ENCODE measurements around the gene PTMA. TPM values are rescaled to one million over a fixed set of nuclear protein-coding genes. Genes with fewer than 3 reads are reported as not detected.

PTMA gene
- total RNA-seq, 1 experiment from 2014 or later, result 2,752 TPM

DNA sequence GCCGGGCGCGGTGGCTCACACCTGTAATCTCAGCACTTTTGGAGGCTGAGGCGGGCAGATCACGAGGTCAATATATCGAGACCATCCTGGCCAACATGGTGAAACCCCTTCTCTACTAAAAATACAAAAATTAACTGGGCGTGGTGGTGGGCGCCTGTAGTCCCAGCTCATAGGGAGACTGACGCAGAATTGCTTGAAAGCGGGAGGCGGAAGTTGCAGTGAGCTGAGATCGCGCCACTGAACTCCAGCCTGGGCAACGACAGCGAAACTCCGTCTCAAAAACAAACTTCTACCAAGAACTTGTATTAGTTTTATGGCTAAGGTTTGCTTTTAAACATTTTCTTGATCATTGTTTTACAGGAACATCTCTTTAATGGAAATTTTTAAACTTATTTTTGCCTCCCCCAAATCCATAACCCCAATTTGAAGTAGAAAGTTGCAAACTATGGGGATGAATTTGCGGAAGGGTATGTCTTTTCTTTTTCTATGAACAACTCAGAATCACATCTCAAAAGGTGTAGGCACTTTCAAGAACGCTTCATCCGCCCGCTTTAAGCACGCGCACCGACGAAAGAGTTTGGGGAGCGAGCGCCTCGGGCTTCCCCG lies 46.8 kb upstream of the PTMA start (continued):
- TF ChIP-seq EZH2phosphoT487 (IDR thresholded peaks at IDR 0.05; ENCODE audit: borderline replicate concordance), result no peak
- TF ChIP-seq CEBPB (IDR thresholded peaks at IDR 0.05; ENCODE audit: low read depth), result no peak
- no peak for TF ChIP-seq JUND (IDR thresholded peaks at IDR 0.05)
- no peak for TF ChIP-seq EGR1 (IDR thresholded peaks at IDR 0.05; ENCODE audit: low read depth)
- TF ChIP-seq ELF1 (IDR thresholded peaks at IDR 0.05; ENCODE audit: borderline replicate concordance, low read depth), result no peak

DNA sequence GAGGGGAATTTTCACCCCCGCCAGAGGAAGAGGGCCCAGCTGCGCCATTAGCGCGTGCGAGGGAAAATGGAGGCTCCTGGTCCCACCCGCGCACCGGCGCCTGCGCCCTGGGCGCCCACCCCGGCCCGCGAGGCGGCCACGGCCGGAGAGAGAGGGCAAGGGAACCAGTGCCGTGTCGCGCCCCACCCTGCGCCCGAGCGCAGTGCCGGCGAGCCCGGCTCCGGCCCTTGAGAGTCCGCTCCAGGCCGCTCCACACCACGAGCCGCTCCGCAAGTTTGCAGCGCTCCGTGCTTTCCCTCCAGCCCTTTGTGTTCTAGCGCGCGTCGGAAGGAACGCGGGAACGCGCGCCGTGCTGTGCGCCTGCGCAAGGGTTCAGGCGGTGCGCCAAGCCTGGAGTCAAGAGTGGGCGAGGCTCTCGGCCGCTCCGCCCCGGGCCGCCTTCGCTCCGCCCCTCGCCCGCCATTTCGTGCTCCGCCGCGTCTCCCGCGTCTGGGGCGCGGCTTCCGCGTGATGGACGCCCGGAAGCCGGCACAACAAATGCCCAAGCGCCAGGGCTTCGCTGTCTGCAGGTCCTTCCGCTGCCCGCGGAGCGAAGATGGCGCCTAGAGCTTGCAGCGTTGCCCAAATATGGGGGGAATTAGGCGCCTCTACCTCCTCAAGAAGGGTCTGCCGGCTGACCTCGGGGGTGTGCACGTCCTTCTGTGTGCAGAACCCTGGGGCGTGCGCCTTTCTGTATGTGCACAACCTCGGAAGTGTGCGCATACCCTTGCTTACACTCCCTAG lies 46.1 kb upstream of the PTMA start:
- Histone ChIP-seq H3K4me3 (replicated peaks in 1 of 2; ENCODE audit: low read depth in 1 of 2, low read length in 2 of 2) (peak overlapping the region; percentile 56 to 62), H3K9me2 (ENCODE audit: insufficient read depth) (no peaks in the 10 kb centered on the region), H3K27me3 (ENCODE audit: insufficient read depth, low read length) (no peaks in the 10 kb centered on the region), H3K36me3 (ENCODE audit: control insufficient read depth in 1 of 2, insufficient read depth in 2 of 2, low read length in 2 of 2) (no peaks in the 10 kb centered on the region), H3K9ac (ENCODE audit: low read length) (peak overlapping the region; percentile 73), H3K4me2 (ENCODE audit: low read length) (peak overlapping the region; percentile 86), H3K79me2 (ENCODE audit: insufficient read depth, low read length) (no peaks in the 10 kb centered on the region), H3K27ac (ENCODE audit: low read depth, low read length) (peak overlapping the region; percentile 99), H2AFZ (ENCODE audit: low read depth, low read length, poor library complexity, severe bottlenecking) (no peak overlapping the region), H4K20me1 (ENCODE audit: insufficient read depth) (no peaks in the 10 kb centered on the region), H3K9me3 (ENCODE audit: control insufficient read depth in 1 of 2, insufficient read depth in 1 of 2, low read depth in 1 of 2, low read length in 2 of 2) (no peaks in the 10 kb centered on the region), H3K4me1 (ENCODE audit: control insufficient read depth in 1 of 2, insufficient read depth in 2 of 2, low read length in 2 of 2) (peaks cover 25 to 75% of the 10 kb centered on the region in 2 experiments)
- intact Hi-C loops (cut with micrococcal nuclease), result loop anchor here (1.0 kb wide), 2 partner anchors 20 to 45 kb away; no protein-coding TSS in a partner anchor
- RAD21 ChIA-PET (ENCODE audit: low non-redundant PET in 1 of 2, low total read pairs in 2 of 2, uncharacterized antibody in 2 of 2, unreplicated experiment in 2 of 2), result interaction anchor here in 1 of 2 experiments (1.0 kb wide), 1 partner anchor 50 kb away, joined by 3 read pairs; no protein-coding TSS in a partner anchor
- TF ChIP-seq JUND (IDR thresholded peaks at IDR 0.05) (no peak), EZH2phosphoT487 (IDR thresholded peaks at IDR 0.05; ENCODE audit: borderline replicate concordance) (no peak), POLR2AphosphoS5 (IDR thresholded peaks at IDR 0.05; ENCODE audit: low read depth, low read length) (peak; percentile 81), ELF1 (IDR thresholded peaks at IDR 0.05; ENCODE audit: borderline replicate concordance, low read depth) (no peak), ZFX (IDR thresholded peaks at IDR 0.05) (peak; percentile 65; the same call in 1 of the 2 replicates), EGR1 (IDR thresholded peaks at IDR 0.05; ENCODE audit: low read depth) (no peak), EZH2 (IDR thresholded peaks at IDR 0.05) (no peak), SRF (IDR thresholded peaks at IDR 0.05; ENCODE audit: low read depth) (no peak), FOSL1 (IDR thresholded peaks at IDR 0.05; ENCODE audit: low read depth) (no peak), TCF7L2 (IDR thresholded peaks at IDR 0.05; ENCODE audit: borderline replicate concordance, extremely low read depth, insufficient read depth, insufficient read length) (peak; percentile 68), YY1 (IDR thresholded peaks at IDR 0.05; ENCODE audit: extremely low read depth, insufficient replicate concordance, low read depth, low read length) (peak; percentile 99)
- TF ChIP-seq, protein P1, sequence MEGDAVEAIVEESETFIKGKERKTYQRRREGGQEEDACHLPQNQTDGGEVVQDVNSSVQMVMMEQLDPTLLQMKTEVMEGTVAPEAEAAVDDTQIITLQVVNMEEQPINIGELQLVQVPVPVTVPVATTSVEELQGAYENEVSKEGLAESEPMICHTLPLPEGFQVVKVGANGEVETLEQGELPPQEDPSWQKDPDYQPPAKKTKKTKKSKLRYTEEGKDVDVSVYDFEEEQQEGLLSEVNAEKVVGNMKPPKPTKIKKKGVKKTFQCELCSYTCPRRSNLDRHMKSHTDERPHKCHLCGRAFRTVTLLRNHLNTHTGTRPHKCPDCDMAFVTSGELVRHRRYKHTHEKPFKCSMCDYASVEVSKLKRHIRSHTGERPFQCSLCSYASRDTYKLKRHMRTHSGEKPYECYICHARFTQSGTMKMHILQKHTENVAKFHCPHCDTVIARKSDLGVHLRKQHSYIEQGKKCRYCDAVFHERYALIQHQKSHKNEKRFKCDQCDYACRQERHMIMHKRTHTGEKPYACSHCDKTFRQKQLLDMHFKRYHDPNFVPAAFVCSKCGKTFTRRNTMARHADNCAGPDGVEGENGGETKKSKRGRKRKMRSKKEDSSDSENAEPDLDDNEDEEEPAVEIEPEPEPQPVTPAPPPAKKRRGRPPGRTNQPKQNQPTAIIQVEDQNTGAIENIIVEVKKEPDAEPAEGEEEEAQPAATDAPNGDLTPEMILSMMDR (IDR thresholded peaks at IDR 0.05 in 2 of 3, conservative IDR thresholded peaks at IDR 0.05 in 1 of 3; ENCODE audit: borderline replicate concordance in 1 of 3, insufficient read depth in 1 of 3, low read depth in 2 of 3, low read length in 2 of 3), result no peak
- TF ChIP-seq, protein P2, sequence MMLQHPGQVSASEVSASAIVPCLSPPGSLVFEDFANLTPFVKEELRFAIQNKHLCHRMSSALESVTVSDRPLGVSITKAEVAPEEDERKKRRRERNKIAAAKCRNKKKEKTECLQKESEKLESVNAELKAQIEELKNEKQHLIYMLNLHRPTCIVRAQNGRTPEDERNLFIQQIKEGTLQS (IDR thresholded peaks at IDR 0.05), result no peak
- TF ChIP-seq, protein P3, sequence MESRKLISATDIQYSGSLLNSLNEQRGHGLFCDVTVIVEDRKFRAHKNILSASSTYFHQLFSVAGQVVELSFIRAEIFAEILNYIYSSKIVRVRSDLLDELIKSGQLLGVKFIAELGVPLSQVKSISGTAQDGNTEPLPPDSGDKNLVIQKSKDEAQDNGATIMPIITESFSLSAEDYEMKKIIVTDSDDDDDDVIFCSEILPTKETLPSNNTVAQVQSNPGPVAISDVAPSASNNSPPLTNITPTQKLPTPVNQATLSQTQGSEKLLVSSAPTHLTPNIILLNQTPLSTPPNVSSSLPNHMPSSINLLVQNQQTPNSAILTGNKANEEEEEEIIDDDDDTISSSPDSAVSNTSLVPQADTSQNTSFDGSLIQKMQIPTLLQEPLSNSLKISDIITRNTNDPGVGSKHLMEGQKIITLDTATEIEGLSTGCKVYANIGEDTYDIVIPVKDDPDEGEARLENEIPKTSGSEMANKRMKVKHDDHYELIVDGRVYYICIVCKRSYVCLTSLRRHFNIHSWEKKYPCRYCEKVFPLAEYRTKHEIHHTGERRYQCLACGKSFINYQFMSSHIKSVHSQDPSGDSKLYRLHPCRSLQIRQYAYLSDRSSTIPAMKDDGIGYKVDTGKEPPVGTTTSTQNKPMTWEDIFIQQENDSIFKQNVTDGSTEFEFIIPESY (IDR thresholded peaks at IDR 0.05; ENCODE audit: extremely low read depth, insufficient replicate concordance, low read length), result peak; percentile 55
- ATAC-seq (peak; percentile 58), DNase-seq (ENCODE audit: low read depth, low spot score) (peak; percentile 97)
- CTCF ChIA-PET, result no interaction called here
- BruUV-seq (replicated peaks), result no TSS peak
- POLR2A ChIA-PET, result interaction anchor here (1.1 to 1.9 kb wide), 3 partner anchors 11 to 45 kb away, joined by 3 to 10 read pairs (median 4); no protein-coding TSS in a partner anchor
